ENCODE data around the gene INPPL1. TPM values are rescaled to one million over a fixed set of nuclear protein-coding genes. Genes with fewer than 3 reads are reported as not detected.

INPPL1 gene
- total RNA-seq, 1 donor from 2014 or later: 31.3 TPM

DNA sequence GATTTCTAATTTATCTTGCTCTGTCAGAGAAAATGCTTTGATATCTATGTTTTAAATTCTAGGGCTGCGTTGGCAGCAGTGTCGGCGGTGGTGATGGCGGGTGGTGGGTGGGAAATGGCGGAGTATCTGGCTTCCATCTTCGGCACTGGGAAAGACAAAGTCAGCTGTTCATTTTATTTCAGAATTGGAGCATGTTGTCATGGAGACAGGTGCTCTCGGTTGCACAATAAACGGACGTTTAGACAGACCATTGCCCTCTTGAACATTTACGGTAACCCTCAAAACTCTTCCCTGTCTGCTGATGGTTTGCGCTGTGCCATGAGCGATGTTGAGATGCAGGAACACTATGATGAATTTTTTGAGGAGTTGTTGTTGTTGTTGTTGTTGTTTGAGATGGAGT, 55.5 kb downstream of the INPPL1 start:
- no peak for DNase-seq (ENCODE audit: low read depth in 2 of 2)

DNA sequence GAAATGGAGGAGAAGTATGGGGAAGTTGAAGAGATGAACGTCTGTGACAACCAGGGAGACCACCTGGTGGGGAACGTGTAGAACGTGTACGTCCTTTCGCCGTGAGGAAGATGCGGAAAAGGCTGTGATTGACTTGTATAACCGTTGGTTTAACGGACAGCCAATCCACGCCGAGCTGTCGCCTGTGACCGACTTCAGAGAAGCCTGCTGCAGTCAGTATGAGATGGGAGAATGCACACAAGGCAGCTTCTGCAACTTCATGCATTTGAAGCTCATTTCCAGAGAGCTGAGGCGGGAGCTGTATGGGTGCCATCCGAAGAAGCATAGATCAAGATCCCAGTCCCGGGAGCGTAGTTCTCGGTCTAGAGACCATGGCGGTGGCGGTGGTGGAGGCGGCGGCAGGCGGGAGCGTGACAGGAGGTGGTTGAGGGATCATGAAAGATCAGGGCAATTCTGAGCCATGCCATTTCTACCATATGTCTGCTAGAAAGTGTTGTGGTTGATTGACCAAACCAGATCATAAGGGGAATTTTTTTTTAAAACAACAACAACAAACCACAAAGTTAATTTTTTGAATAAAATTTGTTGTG, 56.3 kb downstream of the INPPL1 start:
- no peak for DNase-seq (ENCODE audit: low read depth in 2 of 2)

DNA sequence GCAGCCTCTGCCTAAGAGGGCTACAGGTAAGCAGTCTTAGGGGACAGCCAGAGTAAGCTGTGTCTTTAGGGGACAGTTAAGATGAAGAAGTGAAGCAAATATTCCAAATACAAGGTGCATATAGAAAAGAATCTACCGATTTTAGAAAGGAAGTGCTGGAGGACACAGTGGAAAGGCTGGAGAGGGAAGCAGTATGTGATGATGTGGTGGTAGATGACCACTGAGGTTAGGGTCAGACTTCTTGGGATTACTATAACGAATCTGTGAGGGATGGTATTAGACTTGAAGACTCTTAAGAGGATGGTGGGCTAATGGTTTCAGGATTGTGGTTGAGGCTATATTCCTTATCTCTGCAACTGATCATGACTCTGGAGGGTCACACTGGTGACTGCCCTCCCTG, 59.4 kb downstream of the INPPL1 start:
- no peak for DNase-seq (ENCODE audit: low read depth in 2 of 2)

DNA sequence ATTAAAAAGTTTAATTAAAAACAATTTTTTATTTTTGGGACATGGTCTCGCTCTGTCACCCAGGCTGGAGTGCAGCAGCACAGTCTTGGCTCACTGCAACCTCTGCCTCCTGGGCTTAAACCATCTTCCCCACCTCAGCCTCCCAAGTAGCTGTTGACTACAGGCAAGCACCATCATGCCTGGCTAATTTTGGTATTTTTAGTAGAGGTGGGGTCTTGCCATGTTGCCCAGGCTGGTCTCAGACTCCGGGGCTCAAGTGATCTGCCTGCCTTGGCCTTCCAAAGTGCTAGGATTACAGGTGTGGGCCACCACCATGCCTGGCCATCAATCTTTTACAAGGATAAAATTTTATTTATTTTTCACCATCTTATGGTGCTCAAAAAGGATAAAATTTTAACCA, 62.7 kb downstream of the INPPL1 start:
- DNase-seq (ENCODE audit: low read depth in 2 of 2): no peak

Other genes starting within 250 kb of the INPPL1 start
- gene IL18BP, start 225.9 kb upstream of the INPPL1 start, total RNA-seq: 1.5 and 1.8 TPM in 2 replicates
- 101 and 119 TPM in 2 replicates for gene NUMA1, start 144.2 kb upstream of the INPPL1 start, total RNA-seq
- gene LRRC51, start 143.9 kb upstream of the INPPL1 start, total RNA-seq: 3.2 and 4.2 TPM in 2 replicates
- 91.1 and 118 TPM in 2 replicates for gene LAMTOR1, start 121.5 kb upstream of the INPPL1 start, total RNA-seq
- gene TOMT, start 118.8 kb upstream of the INPPL1 start, total RNA-seq: not detected in 2 replicates
- 16.8 and 24.6 TPM in 2 replicates for gene ANAPC15, start 112.1 kb upstream of the INPPL1 start, total RNA-seq
- not detected in 2 replicates for gene FOLR3, start 89.0 kb upstream of the INPPL1 start, total RNA-seq
- gene FOLR1, start 32.6 kb upstream of the INPPL1 start, total RNA-seq: not detected in 2 replicates
- gene FOLR2, start 8.0 kb upstream of the INPPL1 start, total RNA-seq: not detected in 2 replicates
- not detected in 2 replicates for gene PHOX2A, start 19.4 kb downstream of the INPPL1 start, total RNA-seq
- gene CLPB, start 209.8 kb downstream of the INPPL1 start, total RNA-seq: 30.5 and 30.6 TPM in 2 replicates